H1 (cell line): ENCODE data around the gene LRRC19. TPM values are rescaled to one million over a fixed set of nuclear protein-coding genes. Genes with fewer than 3 reads are reported as not detected.

Experiments
- CTCF ChIA-PET: fragments of 300-600 bp; sonication (Branson Sonifier 250); formaldehyde crosslinking; loops from one replicate; lab custom pipeline; 2021; ENCODE audit not compliant: partially characterized antibody; lab: Charles Lee
- POLR2A ChIA-PET: fragments of 300-600 bp; sonication (Branson Sonifier 250); formaldehyde crosslinking; loops from one replicate; lab custom pipeline; 2021; ENCODE audit warnings: inconsistent platforms; ENCODE audit not compliant: partially characterized antibody; lab: Charles Lee
- DNase-seq, 2 experiments: peaks; one replicate each; pipeline versions ENCODE4 v3.0.0 to v3.0.0-alpha.2; 2010 to 2022; ENCODE audit warnings: low spot score in 2 of 2, low read depth in 1 of 2, mixed read lengths in 1 of 2
- FAIRE-seq: peaks from 2 replicates; lab custom pipeline; 2011; peaks lifted over from hg19 to GRCh38; lab: Jason Lieb, UNC
- H2AFZ ChIP-seq: 2 replicates; pipeline ENCODE4 v1.8.1; 2012; ENCODE audit warnings: low read length, inconsistent platforms
- H2AK5ac ChIP-seq: 2 replicates; pipeline ENCODE4 v1.6.1; 2013; ENCODE audit warnings: low read depth, low read length
- H2BK120ac ChIP-seq: replicated peaks from 2 replicates; pipeline ENCODE3; 2013; ENCODE audit warnings: low read depth, low read length, inconsistent platforms
- H2BK12ac ChIP-seq: 2 replicates; pipeline ENCODE4 v1.6.1; 2013; ENCODE audit warnings: low read depth, low read length
- H2BK15ac ChIP-seq: 2 replicates; pipeline ENCODE4 v1.6.1; 2013; ENCODE audit warnings: low read length
- H2BK20ac ChIP-seq: 2 replicates; pipeline ENCODE4 v1.6.1; 2013; ENCODE audit warnings: low read length
- H2BK5ac ChIP-seq: 2 replicates; pipeline ENCODE4 v1.6.1; 2013; ENCODE audit warnings: low read depth, low read length
- H3K14ac ChIP-seq: 2 replicates; pipeline ENCODE4 v1.6.1; 2013; ENCODE audit warnings: inconsistent platforms; ENCODE audit not compliant: insufficient read length
- H3K18ac ChIP-seq: 2 replicates; pipeline ENCODE4 v1.6.1; 2013; ENCODE audit warnings: low read length; ENCODE audit errors: extremely low read depth
- H3K23ac ChIP-seq: 2 replicates; pipeline ENCODE4 v1.6.1; 2013; ENCODE audit warnings: inconsistent platforms; ENCODE audit not compliant: insufficient read length
- H3K23me2 ChIP-seq: 2 replicates; pipeline ENCODE4 v1.6.1; 2013; ENCODE audit warnings: low read depth, low read length
- H3K27ac ChIP-seq: 2 replicates; pipeline ENCODE4 v1.6.1; 2011; ENCODE audit warnings: low read depth, low read length, inconsistent platforms
- H3K27me3 ChIP-seq, 4 experiments: replicated peaks in 1 of 4; 1 replicate in 1 of 4; 2 replicates in 3 of 4; pipeline versions ENCODE4 v1.6.1 to v1.8.1; 2011 to 2013; ENCODE audit warnings: low read length in 3 of 4, mild to moderate bottlenecking in 3 of 4, inconsistent platforms in 2 of 4, mixed read lengths in 2 of 4, moderate library complexity in 1 of 4; ENCODE audit not compliant: control insufficient read depth in 3 of 4, insufficient read depth in 3 of 4; ENCODE audit errors: extremely low read depth in 1 of 4
- H3K36me3 ChIP-seq, 4 experiments: 2 replicates each; pipeline versions ENCODE4 v1.6.1 to v1.8.1; 2011 to 2013; ENCODE audit warnings: mild to moderate bottlenecking in 4 of 4, low read length in 3 of 4, moderate library complexity in 2 of 4, control low read depth in 1 of 4, inconsistent platforms in 1 of 4; ENCODE audit not compliant: insufficient read depth in 4 of 4, control insufficient read depth in 2 of 4
- H3K4ac ChIP-seq: replicated peaks from 2 replicates; pipeline ENCODE3; 2013; ENCODE audit warnings: low read length, low read depth, mixed read lengths, inconsistent platforms; ENCODE audit not compliant: insufficient read length
- H3K4me1 ChIP-seq, 4 experiments: replicated peaks in 1 of 4; 1 replicate in 1 of 4; 2 replicates in 3 of 4; pipeline versions ENCODE4 v1.6.1 to v1.8.1; 2011 to 2013; ENCODE audit warnings: low read length in 3 of 4, inconsistent platforms in 2 of 4, mixed read lengths in 1 of 4; ENCODE audit not compliant: insufficient read depth in 4 of 4, control insufficient read depth in 3 of 4
- H3K4me2 ChIP-seq, 2 experiments: 2 replicates each; pipeline versions ENCODE4 v1.6.1 to v1.8.1; 2011 to 2013; ENCODE audit warnings: low read depth in 2 of 2, low read length in 2 of 2, control low read depth in 1 of 2, inconsistent platforms in 1 of 2, mild to moderate bottlenecking in 1 of 2; ENCODE audit not compliant: insufficient read depth in 1 of 2
- H3K4me3 ChIP-seq, 4 experiments: fragments of 200-600, 300-600 bp in 1 of 4; sonication (generic), shearing (Covaris generic), sonication (Bioruptor Twin) in 1 of 4; 2 replicates each; pipeline versions ENCODE4 v1.5.1 to v1.8.1; 2011 to 2016; ENCODE audit warnings: low read length in 4 of 4, low read depth in 3 of 4, control low read depth in 2 of 4, inconsistent platforms in 2 of 4, mild to moderate bottlenecking in 2 of 4, mixed read lengths in 1 of 4, moderate library complexity in 1 of 4; ENCODE audit not compliant: insufficient read depth in 2 of 4; ENCODE audit errors: extremely low read depth in 1 of 4
- H3K56ac ChIP-seq: replicated peaks from 2 replicates; pipeline ENCODE3; 2013; ENCODE audit warnings: low read depth, mild to moderate bottlenecking, mixed read lengths, low read length, inconsistent platforms; ENCODE audit not compliant: insufficient read length
- H3K79me1 ChIP-seq: 2 replicates; pipeline ENCODE4 v1.6.1; 2013; ENCODE audit warnings: low read depth, low read length, control low read depth
- H3K79me2 ChIP-seq, 2 experiments: 2 replicates each; pipeline versions ENCODE4 v1.6.1 to v1.8.1; 2012 to 2013; ENCODE audit warnings: low read length in 2 of 2, mild to moderate bottlenecking in 2 of 2, inconsistent platforms in 1 of 2; ENCODE audit not compliant: insufficient read depth in 2 of 2, control insufficient read depth in 1 of 2
- H3K9ac ChIP-seq, 4 experiments: replicated peaks in 1 of 4; 1 replicate in 1 of 4; 2 replicates in 3 of 4; pipeline versions ENCODE4 v1.6.1 to v1.8.1; 2011 to 2013; ENCODE audit warnings: low read depth in 3 of 4, low read length in 3 of 4, control low read depth in 2 of 4, mild to moderate bottlenecking in 2 of 4, moderate library complexity in 2 of 4, inconsistent platforms in 1 of 4; ENCODE audit errors: extremely low read depth in 1 of 4
- H3K9me3 ChIP-seq, 2 experiments: 2 replicates each; pipeline versions ENCODE4 v1.6.1 to v1.8.1; 2012 to 2013; ENCODE audit warnings: mild to moderate bottlenecking in 2 of 2, moderate library complexity in 2 of 2, control low read depth in 1 of 2, inconsistent platforms in 1 of 2, low read depth in 1 of 2, low read length in 1 of 2, mixed read lengths in 1 of 2; ENCODE audit not compliant: insufficient read depth in 2 of 2
- H4K20me1 ChIP-seq, 2 experiments: replicated peaks in 1 of 2; 2 replicates each; pipeline versions ENCODE3 to v1.8.1; 2011 to 2013; ENCODE audit warnings: inconsistent platforms in 2 of 2, low read length in 2 of 2, mild to moderate bottlenecking in 1 of 2; ENCODE audit not compliant: insufficient read depth in 2 of 2, control insufficient read depth in 1 of 2
- H4K5ac ChIP-seq: 2 replicates; pipeline ENCODE4 v1.6.1; 2013; ENCODE audit warnings: low read length, low read depth, mixed read lengths, inconsistent platforms; ENCODE audit not compliant: insufficient read length
- H4K8ac ChIP-seq: 2 replicates; pipeline ENCODE4 v1.8.0; 2013; ENCODE audit warnings: mild to moderate bottlenecking, moderate library complexity, low read length, inconsistent platforms; ENCODE audit not compliant: insufficient read depth; ENCODE audit errors: extremely low read depth
- H4K91ac ChIP-seq: replicated peaks from 2 replicates; pipeline ENCODE3; 2013; ENCODE audit warnings: low read length, mixed read lengths, inconsistent platforms; ENCODE audit not compliant: insufficient read length
- ASH2L ChIP-seq: fragments of 200-600, 300-600 bp; sonication (generic); IDR thresholded peaks from one replicate; pipeline ENCODE4 v1.7.1; 2017; ENCODE audit warnings: low read length
- CBX5 ChIP-seq: fragments of 300-800, 300-1000 bp; sonication (generic); IDR thresholded peaks from 2 replicates; pipeline ENCODE4 v1.7.1; 2016; ENCODE audit warnings: antibody characterized with exemption, low read length, low read depth
- CHD1 ChIP-seq: IDR thresholded peaks from 2 replicates; pipeline ENCODE4 v1.6.1; 2012; ENCODE audit warnings: low read depth, low read length, improper control_type of control experiment
- FOSL1 ChIP-seq: IDR thresholded peaks from 2 replicates; pipeline ENCODE4 v1.6.1; 2011; ENCODE audit warnings: mild to moderate bottlenecking, low read depth, low read length, moderate library complexity; ENCODE audit not compliant: insufficient read depth
- HDAC2 ChIP-seq, 2 experiments: fragments of 300-600 bp in 1 of 2; sonication (generic) in 1 of 2; IDR thresholded peaks; 2 replicates each; pipeline ENCODE4 v1.6.1; 2011 to 2012; ENCODE audit warnings: low read depth in 2 of 2, low read length in 2 of 2, mild to moderate bottlenecking in 2 of 2, moderate library complexity in 2 of 2, borderline replicate concordance in 1 of 2, inconsistent platforms in 1 of 2
- JUND ChIP-seq: IDR thresholded peaks from 2 replicates; pipeline ENCODE4 v1.6.1; 2011; ENCODE audit warnings: mild to moderate bottlenecking, improper control_type of control experiment, low read length
- KDM5A ChIP-seq: fragments of 200-600 bp; IDR thresholded peaks from 2 replicates; pipeline ENCODE4 v1.7.1; 2012; ENCODE audit warnings: mild to moderate bottlenecking, low read length, inconsistent platforms, mixed read lengths
- RNF2 ChIP-seq: fragments of 200-900, 300-1000 bp; sonication (generic); IDR thresholded peaks from 2 replicates; pipeline ENCODE4 v1.7.1; 2016; ENCODE audit warnings: borderline replicate concordance, low read depth, mild to moderate bottlenecking, antibody characterized with exemption, low read length; ENCODE audit not compliant: poor library complexity, severe bottlenecking; ENCODE audit errors: missing control alignments
- WGBS, 2 experiments: shearing (Covaris generic) in 1 of 2; methylation state at CpG; one replicate each; pipeline versions ENCODE4 v1.1.6 to v1.1.7; 2013 to 2015; ENCODE audit warnings: low lambda C conversion rate in 2 of 2, mixed read lengths in 2 of 2, inconsistent platforms in 1 of 2, low coverage in 1 of 2, missing lambda C conversion rate in 1 of 2; ENCODE audit not compliant: insufficient replicate concordance in 2 of 2, insufficient coverage in 1 of 2, insufficient read length in 1 of 2; ENCODE audit errors: extremely low coverage in 1 of 2, missing lambda C conversion rate in 1 of 2; 5-methylcytosine and 5-hydroxymethylcytosine counted together
- polyA plus RNA-seq, 7 experiments: library from polyadenylated mRNA; depleted of rRNA in 3 of 7; stranded (reverse) in 5 of 7; unstranded in 2 of 7; fragments of >200 nt in 5 of 7; fragments of 200-250 nt in 2 of 7; gene quantifications; 1 replicate in 5 of 7; 2 replicates in 1 of 7; 4 replicates in 1 of 7; pipeline versions ENCODE4 v1.2.1 to v1.2.3, GENCODE V29; 2011 to 2013; ENCODE audit warnings: missing spikeins in 2 of 7, mixed read lengths in 2 of 7
- total RNA-seq: library from RNA; stranded (reverse); fragmentation: NEBNext Ultra II Directional; extraction: Animal tissue kit (Norgen Biotek cat#: 25700); gene quantifications from 2 replicates; pipeline ENCODE4 v1.2.1, GENCODE V29; 2021
- TF ChIP-seq, protein P1 (sequence below): IDR thresholded peaks from 2 replicates; pipeline ENCODE4 v1.6.1; 2012; ENCODE audit warnings: inconsistent platforms

Gene LRRC19
- total and polyA plus RNA-seq, 2 of the 8 experiments (the other 6 are each of a cell fraction or from before 2014, with no cell fraction given) = not detected

GRCh38 chr9:27054125-27054524 lies 48.7 kb upstream of the LRRC19 start:
- Histone ChIP-seq H3K56ac (no peak overlapping the region), H2BK20ac (no peak overlapping the region), H2AK5ac (no peak overlapping the region), H4K5ac (no peak overlapping the region), H2AFZ (no peak overlapping the region), H3K23ac (no peak overlapping the region), H4K91ac (no peak overlapping the region), H4K8ac (no peak overlapping the region), H2BK15ac (no peak overlapping the region), H2BK120ac (no peak overlapping the region), H3K4me3 (no peak overlapping the region), H3K14ac (no peak overlapping the region), H3K79me1 (no peaks in the 10 kb centered on the region), H4K20me1 (no peaks in the 10 kb centered on the region), H3K9me3 (no peaks in the 10 kb centered on the region), H3K4me1 (no peaks in the 10 kb centered on the region), H3K27me3 (no peaks in the 10 kb centered on the region), H3K4me2 (no peak overlapping the region), H3K9ac (no peak overlapping the region), H2BK12ac (no peak overlapping the region), H3K23me2 (no peaks in the 10 kb centered on the region), H3K79me2 (no peaks in the 10 kb centered on the region), H2BK5ac (no peak overlapping the region), H3K18ac (no peak overlapping the region), H3K4ac (no peak overlapping the region), H3K36me3 (no peaks in the 10 kb centered on the region), H3K27ac (no peak overlapping the region)
- no peak for FAIRE-seq
- ChIA-PET CTCF (interaction anchor here (0.5 to 1.4 kb wide), 2 partner anchors 21 to 23 kb away, joined by 3 to 4 read pairs; no protein-coding TSS in a partner anchor), POLR2A (no interaction called here)
- WGBS, 2 experiments = 85% methylated on average over 1 of the region's 1 CpG; no CpG with 5 or more reads in 1 of the 2 experiments
- TF ChIP-seq, protein P1, sequence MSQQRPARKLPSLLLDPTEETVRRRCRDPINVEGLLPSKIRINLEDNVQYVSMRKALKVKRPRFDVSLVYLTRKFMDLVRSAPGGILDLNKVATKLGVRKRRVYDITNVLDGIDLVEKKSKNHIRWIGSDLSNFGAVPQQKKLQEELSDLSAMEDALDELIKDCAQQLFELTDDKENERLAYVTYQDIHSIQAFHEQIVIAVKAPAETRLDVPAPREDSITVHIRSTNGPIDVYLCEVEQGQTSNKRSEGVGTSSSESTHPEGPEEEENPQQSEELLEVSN = no peak
- no peak for TF ChIP-seq RNF2
- TF ChIP-seq HDAC2 (IDR thresholded peaks at IDR 0.05; ENCODE audit: borderline replicate concordance in 1 of 2, low read depth in 2 of 2, low read length in 2 of 2) = no peak
- no peak for TF ChIP-seq JUND
- no peak for TF ChIP-seq ASH2L
- no peak for TF ChIP-seq FOSL1
- TF ChIP-seq CHD1 = no peak
- TF ChIP-seq KDM5A = no peak
- no peak for TF ChIP-seq CBX5
- no peak for DNase-seq
